Stimulated activated memory B cell treated with anti-CD40 and anti-IgM and Interleukin-4, amounts not matched to agents 10 μg/mL and 1 μg/mL and 100 μg/mL, for 72 hours (primary cell): ENCODE data around the gene MAN1B1.

Experiments used
- ATAC-seq: fragments of 150-1000 bp; cut with Tn5 transposase; 2 replicates; pipeline ENCODE4 v1.10.0; 2021
- H3K27ac Mint-ChIP-seq: one replicate; pipeline ENCODE4 v1.8.0; 2022; ENCODE audit warnings: mild to moderate bottlenecking, mixed read lengths
- H3K27me3 Mint-ChIP-seq: one replicate; pipeline ENCODE4 v1.8.0; 2022; ENCODE audit warnings: mixed read lengths
- H3K36me3 Mint-ChIP-seq: one replicate; pipeline ENCODE4 v1.8.0; 2022; ENCODE audit warnings: mixed read lengths
- H3K4me1 Mint-ChIP-seq: one replicate; pipeline ENCODE4 v1.8.0; 2022; ENCODE audit warnings: mixed read lengths
- H3K4me3 Mint-ChIP-seq: one replicate; pipeline ENCODE4 v1.8.0; 2022; ENCODE audit warnings: mild to moderate bottlenecking, moderate library complexity, mixed read lengths
- H3K9me3 Mint-ChIP-seq: one replicate; pipeline ENCODE4 v1.8.0; 2022; ENCODE audit warnings: mixed read lengths

Gene MAN1B1

GRCh38 chr9:137073992-137074399 is 12.8 kb upstream of the MAN1B1 start:
- H3K4me3 Mint-ChIP-seq: no peak overlapping the region
- no peaks in the 10 kb centered on the region for H3K27me3 Mint-ChIP-seq
- no peak overlapping the region for H3K27ac Mint-ChIP-seq
- no peak for ATAC-seq
- peaks cover 40% of the 10 kb centered on the region for H3K4me1 Mint-ChIP-seq
- H3K9me3 Mint-ChIP-seq: no peaks in the 10 kb centered on the region
- no peaks in the 10 kb centered on the region for H3K36me3 Mint-ChIP-seq

- no peaks in the 10 kb centered on the region for H3K9me3 Mint-ChIP-seq
- H3K4me1 Mint-ChIP-seq: peaks cover 40% of the 10 kb centered on the region
- peaks cover 2% of the 10 kb centered on the region for H3K36me3 Mint-ChIP-seq
- H3K27me3 Mint-ChIP-seq: no peaks in the 10 kb centered on the region
- peak overlapping the region; percentile 35 for H3K27ac Mint-ChIP-seq
- peak overlapping the region; percentile 1 for H3K4me3 Mint-ChIP-seq
- ATAC-seq: no peak
These were observed 12.0 kb upstream of the MAN1B1 start for GRCh38 chr9:137074657-137075274.

- no peaks in the 10 kb centered on the region for H3K9me3 Mint-ChIP-seq
- no peak overlapping the region for H3K4me3 Mint-ChIP-seq
- no peak for ATAC-seq
- H3K36me3 Mint-ChIP-seq: peaks cover 5% of the 10 kb centered on the region
- H3K27ac Mint-ChIP-seq: peak overlapping the region; percentile 35
- H3K27me3 Mint-ChIP-seq: no peaks in the 10 kb centered on the region
- peaks cover 40% of the 10 kb centered on the region for H3K4me1 Mint-ChIP-seq
These were observed 11.5 kb upstream of the MAN1B1 start for GRCh38 chr9:137075275-137075775.

GRCh38 chr9:137076636-137077009 is 10.2 kb upstream of the MAN1B1 start:
- Mint-ChIP-seq H3K27ac (peak overlapping the region; percentile 54), H3K4me1 (peaks cover 30% of the 10 kb centered on the region), H3K4me3 (peak overlapping the region; percentile 71), H3K9me3 (no peaks in the 10 kb centered on the region), H3K27me3 (no peaks in the 10 kb centered on the region), H3K36me3 (peaks cover 8% of the 10 kb centered on the region)
- no peak for ATAC-seq

DNA sequence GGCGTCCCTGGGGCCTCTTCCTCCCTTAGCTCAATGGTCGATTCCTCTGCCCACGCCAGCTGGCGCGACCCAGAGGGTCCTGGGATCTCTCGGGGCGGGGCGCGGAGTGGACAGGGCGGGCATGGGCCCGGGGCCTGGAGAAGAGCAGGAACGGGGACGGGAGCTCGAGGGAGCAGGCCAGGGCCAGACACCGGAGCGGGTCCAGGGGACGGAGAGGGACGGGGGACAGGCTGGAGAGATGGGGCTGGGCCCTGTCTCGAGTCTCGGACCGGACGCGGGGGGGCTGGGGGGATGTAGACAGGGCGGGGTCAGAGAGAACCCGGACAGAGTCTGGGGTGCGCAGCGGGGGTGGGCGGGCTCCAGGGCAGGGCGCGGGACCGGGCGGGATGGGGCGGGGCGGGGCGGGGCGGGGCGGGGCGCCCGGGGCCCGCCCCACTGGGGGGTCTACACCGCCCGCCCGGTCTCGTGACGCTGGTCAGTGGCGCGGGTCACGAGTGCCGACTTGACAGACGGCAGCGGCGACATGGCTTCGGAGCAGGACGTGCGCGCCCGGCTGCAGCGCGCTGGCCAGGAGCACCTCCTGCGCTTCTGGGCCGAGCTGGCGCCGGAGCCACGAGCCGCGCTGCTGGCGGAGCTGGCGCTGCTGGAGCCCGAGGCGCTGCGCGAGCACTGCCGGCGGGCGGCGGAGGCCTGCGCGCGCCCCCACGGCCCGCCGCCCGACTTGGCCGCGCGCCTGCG is 9.6 kb upstream of the MAN1B1 start, which contains the start of gene UAP1L1:
UAP1L1 (plus strand) TSS at position 508 of the 738 bp plus-strand sequence; CDS start at position 524, 16 bp downstream.
- Mint-ChIP-seq H3K4me1 (peaks cover 30% of the 10 kb centered on the region), H3K27me3 (no peaks in the 10 kb centered on the region), H3K9me3 (no peaks in the 10 kb centered on the region), H3K36me3 (peaks cover 12% of the 10 kb centered on the region), H3K4me3 (peak within 1 kb of the TSS; percentile 80), H3K27ac (peak within 1 kb of the TSS; percentile 68)
- peak; percentile 78 for ATAC-seq

GRCh38 chr9:137077758-137078693 is 8.8 kb upstream of the MAN1B1 start:
- peaks cover 12% of the 10 kb centered on the region for H3K36me3 Mint-ChIP-seq
- ATAC-seq: peak; percentile 56
- no peaks in the 10 kb centered on the region for H3K9me3 Mint-ChIP-seq
- peak overlapping the region; percentile 68 for H3K27ac Mint-ChIP-seq
- peak overlapping the region; percentile 80 for H3K4me3 Mint-ChIP-seq
- H3K4me1 Mint-ChIP-seq: peaks cover 35% of the 10 kb centered on the region
- H3K27me3 Mint-ChIP-seq: no peaks in the 10 kb centered on the region

- Mint-ChIP-seq H3K4me3 (peak overlapping the region; percentile 80), H3K4me1 (peaks cover 36% of the 10 kb centered on the region), H3K27ac (no peak overlapping the region), H3K27me3 (no peaks in the 10 kb centered on the region), H3K9me3 (no peaks in the 10 kb centered on the region), H3K36me3 (peaks cover 12% of the 10 kb centered on the region)
- ATAC-seq: no peak
These were observed 7.9 kb upstream of the MAN1B1 start for GRCh38 chr9:137078701-137079400.

GRCh38 chr9:137079401-137079787 is 7.4 kb upstream of the MAN1B1 start:
- Mint-ChIP-seq H3K27me3 (no peaks in the 10 kb centered on the region), H3K4me3 (peak overlapping the region; percentile 31), H3K36me3 (peaks cover 12% of the 10 kb centered on the region), H3K4me1 (peaks cover 38% of the 10 kb centered on the region), H3K9me3 (no peaks in the 10 kb centered on the region), H3K27ac (no peak overlapping the region)
- no peak for ATAC-seq

GRCh38 chr9:137080260-137081122 is 6.3 kb upstream of the MAN1B1 start:
- no peaks in the 10 kb centered on the region for H3K27me3 Mint-ChIP-seq
- no peak overlapping the region for H3K27ac Mint-ChIP-seq
- ATAC-seq: no peak
- H3K4me1 Mint-ChIP-seq: peaks cover 41% of the 10 kb centered on the region
- H3K9me3 Mint-ChIP-seq: no peaks in the 10 kb centered on the region
- peaks cover 12% of the 10 kb centered on the region for H3K36me3 Mint-ChIP-seq
- no peak overlapping the region for H3K4me3 Mint-ChIP-seq

GRCh38 chr9:137082222-137082924 is 4.4 kb upstream of the MAN1B1 start:
- Mint-ChIP-seq H3K36me3 (peaks cover 12% of the 10 kb centered on the region), H3K4me3 (no peak overlapping the region), H3K27ac (peak overlapping the region; percentile 77), H3K9me3 (no peaks in the 10 kb centered on the region), H3K27me3 (no peaks in the 10 kb centered on the region), H3K4me1 (peaks cover 41% of the 10 kb centered on the region)
- ATAC-seq: no peak

- H3K9me3 Mint-ChIP-seq: no peaks in the 10 kb centered on the region
- H3K27ac Mint-ChIP-seq: peak overlapping the region; percentile 77
- no peak for ATAC-seq
- H3K4me3 Mint-ChIP-seq: no peak overlapping the region
- no peaks in the 10 kb centered on the region for H3K27me3 Mint-ChIP-seq
- H3K36me3 Mint-ChIP-seq: peaks cover 12% of the 10 kb centered on the region
- H3K4me1 Mint-ChIP-seq: peaks cover 47% of the 10 kb centered on the region
These were observed 3.9 kb upstream of the MAN1B1 start for GRCh38 chr9:137082925-137083290.

- peak; percentile 42 for ATAC-seq
- Mint-ChIP-seq H3K4me3 (no peak overlapping the region), H3K9me3 (no peaks in the 10 kb centered on the region), H3K4me1 (peaks cover 48% of the 10 kb centered on the region), H3K27me3 (no peaks in the 10 kb centered on the region), H3K27ac (peak overlapping the region; percentile 77), H3K36me3 (peaks cover 12% of the 10 kb centered on the region)
These were observed 3.3 kb upstream of the MAN1B1 start for GRCh38 chr9:137083394-137084004.

- Mint-ChIP-seq H3K36me3 (peaks cover 19% of the 10 kb centered on the region), H3K4me1 (peaks cover 56% of the 10 kb centered on the region), H3K9me3 (no peaks in the 10 kb centered on the region), H3K4me3 (no peak overlapping the region), H3K27me3 (no peaks in the 10 kb centered on the region), H3K27ac (peak overlapping the region; percentile 99)
- ATAC-seq: no peak
These were observed 2.3 kb upstream of the MAN1B1 start for GRCh38 chr9:137084526-137084925.
